GM12878 (cell line): ENCODE results near the gene LRRIQ4. TPM values are rescaled to one million over a fixed set of nuclear protein-coding genes. Genes with fewer than 3 reads are reported as not detected.

Experiments used
- ATAC-seq: fragments of 200-7000 bp; cut with Tn5 transposase; 3 replicates; pipeline ENCODE4 v1.9.1; 2020; ENCODE audit warnings: mild to moderate bottlenecking, moderate library complexity
- BruUV-seq: library from RNA; stranded (reverse); fragments of 400-500 nt; replicated peaks from 2 replicates; lab custom pipeline; 2021; lab: Mats Ljungman, UMichigan
- CTCF ChIA-PET: fragments of 300-600 bp; sonication (Branson Sonifier 250); formaldehyde crosslinking; extraction: SDS; loops from one replicate; lab custom pipeline; 2021; ENCODE audit warnings: inconsistent platforms; lab: Yijun Ruan, JAX
- POLR2A ChIA-PET: fragments of 350-600 bp; formaldehyde crosslinking; extraction: SDS; loops from one replicate; lab custom pipeline; 2021; ENCODE audit warnings: inconsistent platforms; lab: Charles Lee
- RAD21 ChIA-PET: fragments of 300-600 bp; sonication (Branson Sonifier 250); formaldehyde crosslinking; loops from one replicate; lab custom pipeline; 2023; ENCODE audit warnings: antibody characterized with exemption; ENCODE audit not compliant: unreplicated experiment; lab: Charles Lee
- SMC1A ChIA-PET: fragments of 300-600 bp; sonication (Branson Sonifier 250); formaldehyde crosslinking; loops from one replicate; lab custom pipeline; 2023; ENCODE audit not compliant: unreplicated experiment, uncharacterized antibody; lab: Charles Lee
- DNase-seq: peaks from one replicate; pipeline ENCODE4 v3.0.0-alpha.2; 2011; ENCODE audit warnings: low read depth, low spot score
- FAIRE-seq: peaks from 3 replicates; lab custom pipeline; 2011; peaks lifted over from hg19 to GRCh38; lab: Jason Lieb, UNC
- H2AFZ ChIP-seq: 2 replicates; pipeline ENCODE4 v1.6.0; 2011; ENCODE audit warnings: low read depth, low read length, control low read depth; ENCODE audit not compliant: control insufficient read depth
- H3K27ac ChIP-seq: 2 replicates; pipeline ENCODE4 v1.5.1; 2011; ENCODE audit warnings: control low read depth; ENCODE audit not compliant: control insufficient read depth, insufficient read depth
- H3K27me3 ChIP-seq, 2 experiments: replicated peaks in 1 of 2; 2 replicates each; pipeline versions ENCODE4 v1.6.0 to v1.6.1; 2011; ENCODE audit warnings: low read length in 1 of 2; ENCODE audit not compliant: control insufficient read depth in 2 of 2, insufficient read depth in 2 of 2
- H3K36me3 ChIP-seq, 2 experiments: 2 replicates each; pipeline ENCODE4 v1.5.1; 2011; ENCODE audit warnings: low read length in 1 of 2; ENCODE audit not compliant: control insufficient read depth in 2 of 2, insufficient read depth in 2 of 2
- H3K4me1 ChIP-seq: 2 replicates; pipeline ENCODE4 v1.6.1; 2011; ENCODE audit warnings: mild to moderate bottlenecking, low read length, moderate library complexity, mixed read lengths; ENCODE audit not compliant: control insufficient read depth, insufficient read depth
- H3K4me2 ChIP-seq: 2 replicates; pipeline ENCODE4 v1.6.0; 2011; ENCODE audit warnings: control low read depth; ENCODE audit not compliant: control insufficient read depth, insufficient read depth
- H3K4me3 ChIP-seq: fragments of 200-600 bp; sonication (generic); 2 replicates; pipeline ENCODE4 v1.5.1; 2016
- H3K79me2 ChIP-seq: 2 replicates; pipeline ENCODE4 v1.6.0; 2011; ENCODE audit warnings: low read length; ENCODE audit not compliant: control insufficient read depth, insufficient read depth
- H3K9ac ChIP-seq: 2 replicates; pipeline ENCODE4 v1.8.0; 2011; ENCODE audit warnings: low read length, control low read depth, mixed read lengths; ENCODE audit not compliant: control insufficient read depth, insufficient read depth
- H3K9me3 ChIP-seq: replicated peaks from 3 replicates; pipeline ENCODE4 v1.5.1; 2011; ENCODE audit warnings: mild to moderate bottlenecking, low read length; ENCODE audit not compliant: control insufficient read depth, insufficient read depth
- H4K20me1 ChIP-seq: 2 replicates; pipeline ENCODE4 v1.6.0; 2011; ENCODE audit not compliant: control insufficient read depth, insufficient read depth
- ATF3 ChIP-seq: IDR thresholded peaks from 2 replicates; pipeline ENCODE4 v1.6.1; 2011; ENCODE audit warnings: low read depth, mild to moderate bottlenecking, low read length, moderate library complexity, borderline replicate concordance; ENCODE audit errors: extremely low read depth
- BHLHE40 ChIP-seq, 2 experiments: fragments of 450-650 bp in 1 of 2; IDR thresholded peaks; 2 replicates each; pipeline ENCODE4 v1.6.1; 2011 to 2017; ENCODE audit warnings: low read depth in 2 of 2, borderline replicate concordance in 1 of 2, improper control_type of control experiment in 1 of 2, low read length in 1 of 2, mild to moderate bottlenecking in 1 of 2
- HDGF ChIP-seq: fragments of 450-650 bp; IDR thresholded peaks from 2 replicates; pipeline ENCODE4 v1.6.1; 2016; ENCODE audit warnings: antibody characterized with exemption
- STAT3 ChIP-seq: IDR thresholded peaks from 2 replicates; pipeline ENCODE4 v1.6.1; 2011; ENCODE audit warnings: low read depth, low read length, improper control_type of control experiment
- TARDBP ChIP-seq: IDR thresholded peaks from 2 replicates; pipeline ENCODE4 v1.6.1; 2016; ENCODE audit warnings: borderline replicate concordance
- TCF7 ChIP-seq: IDR thresholded peaks from 2 replicates; pipeline ENCODE4 v1.6.1; 2014; ENCODE audit warnings: antibody characterized with exemption, borderline replicate concordance
- ZBTB11 ChIP-seq: fragments of 450-650 bp; formaldehyde crosslinking; IDR thresholded peaks from 2 replicates; pipeline ENCODE4 v1.5.0; 2022; ENCODE audit warnings: mild to moderate bottlenecking, missing genetic modification characterization
- ZBTB40 ChIP-seq: fragments of 450-650 bp; IDR thresholded peaks from 2 replicates; pipeline ENCODE4 v1.6.1; 2016; ENCODE audit warnings: mild to moderate bottlenecking, moderate library complexity, borderline replicate concordance
- WGBS: methylation state at CpG from one replicate; pipeline ENCODE4 v1.1.6; 2016; ENCODE audit warnings: low lambda C conversion rate; ENCODE audit not compliant: insufficient replicate concordance, insufficient coverage; ENCODE audit errors: missing lambda C conversion rate; 5-methylcytosine and 5-hydroxymethylcytosine counted together
- in situ Hi-C: fragments of 300-500 bp; cut with MboI; formaldehyde crosslinking; loops from 9 replicates; pipeline ENCODE4 v1.14.3; 2018; ENCODE audit warnings: mixed read lengths
- intact Hi-C: fragments of 100-400 bp; cut with micrococcal nuclease; formaldehyde crosslinking; loops from one replicate; pipeline ENCODE4 v1.14.2; 2022; ENCODE audit not compliant: unreplicated experiment
- polyA plus RNA-seq, 11 experiments: library from polyadenylated mRNA; depleted of rRNA in 4 of 11; unstranded in 6 of 11; stranded (reverse) in 5 of 11; fragments of >200 nt; fragmentation: Nextera tagmentation in 4 of 11; fragmentation: Illumina TruSeq in 1 of 11; extraction: Ambion mirVana in 4 of 11; extraction: Trizol in 1 of 11; gene quantifications; 1 replicate in 1 of 11; 2 replicates in 10 of 11; pipeline versions ENCODE4 v1.2.1 to v1.2.3, GENCODE V29; 2011 to 2016; ENCODE audit warnings: inconsistent platforms in 2 of 11, missing spikeins in 2 of 11, low read depth in 1 of 11
- total RNA-seq, 4 experiments: library from RNA; depleted of rRNA in 3 of 4; stranded (reverse); fragments of >200 nt in 3 of 4; fragmentation: Illumina TruSeq in 1 of 4; extraction: Trizol in 1 of 4; gene quantifications; 2 replicates each; pipeline versions ENCODE4 v1.2.1 to v1.2.3, GENCODE V29; 2013 to 2021

LRRIQ4 gene
- total and polyA plus RNA-seq, 10 of the 15 experiments (the other 5 are each of a cell fraction or from before 2014, with no cell fraction given): 0.06 to 0.21 (median 0.14) TPM; not detected in 3

GRCh38 chr3:169867584-169868210, 55.0 kb downstream of the LRRIQ4 start (continued):
- TF ChIP-seq TCF7: no peak
- no peak for TF ChIP-seq ATF3
- no peak for TF ChIP-seq STAT3
- TF ChIP-seq TARDBP: no peak
- no peak for TF ChIP-seq HDGF
- TF ChIP-seq ZBTB11 (CRISPR knock-in tag): no peak

- BruUV-seq: no TSS peak
- intact Hi-C loops: no loop called here
- CTCF ChIA-PET: interaction anchor here (0.8 to 4.0 kb wide), 2 partner anchors 98 to 186 kb away, joined by 5 to 18 read pairs; partner anchors contain the start of gene SEC62
These were observed 55.7 kb downstream of the LRRIQ4 start for GRCh38 chr3:169868369-169868768.

More at GRCh38 chr3:169868369-169868768, 55.7 kb downstream of the LRRIQ4 start:
- no peak overlapping the region for H2AFZ ChIP-seq
- DNase-seq (no peak), FAIRE-seq (no peak), ATAC-seq (no peak)
- H4K20me1 ChIP-seq: no peaks in the 10 kb centered on the region
- 5% methylated on average over 2 of the region's 2 CpGs for WGBS
- H3K27ac ChIP-seq: no peak overlapping the region
- SMC1A ChIA-PET: interaction anchor here (1.6 to 7.2 kb wide), 2 partner anchors 99 to 152 kb away, joined by 8 to 56 read pairs; partner anchors contain the start of gene SEC62
- H3K79me2 ChIP-seq: no peaks in the 10 kb centered on the region
- POLR2A ChIA-PET: no interaction called here
- no peak overlapping the region for H3K9ac ChIP-seq
- H3K27me3 ChIP-seq: no peaks in the 10 kb centered on the region
- H3K36me3 ChIP-seq: no peaks in the 10 kb centered on the region
- no peak overlapping the region for H3K4me2 ChIP-seq
- RAD21 ChIA-PET: interaction anchor here (1.3 kb wide), 1 partner anchor 98 kb away, joined by 3 read pairs; no protein-coding TSS in a partner anchor
- no peak overlapping the region for H3K4me3 ChIP-seq
- H3K9me3 ChIP-seq: no peaks in the 10 kb centered on the region
- TF ChIP-seq ZBTB40: peak; percentile 53
- TF ChIP-seq BHLHE40 (IDR thresholded peaks at IDR 0.05; ENCODE audit: borderline replicate concordance in 1 of 2, low read depth in 2 of 2, low read length in 1 of 2): no peak
- peaks cover 23% of the 10 kb centered on the region for H3K4me1 ChIP-seq
- in situ Hi-C loops: loop anchor here (10.0 kb wide), 1 partner anchor 186 kb away; no protein-coding TSS in a partner anchor
